Measurements from ENCODE around the gene TSPAN33. TPM values are rescaled to one million over a fixed set of nuclear protein-coding genes. Genes with fewer than 3 reads are reported as not detected.
A peak's percentile ranks its signal among the peaks of the same experiment; 100 is the strongest.

TSPAN33 gene
- total and polyA plus RNA-seq, 2 of the 13 experiments (the other 11 are each of a cell fraction or from before 2014, with no cell fraction given): 15.3 to 16.5 TPM

GRCh38 chr7:129213828-129214227 is 69.3 kb downstream of the TSPAN33 start (continued):
- TF ChIP-seq ZNF891 (CRISPR knock-in tag; IDR thresholded peaks at IDR 0.05): no peak
- no peak for TF ChIP-seq ATF5 (CRISPR knock-in tag; IDR thresholded peaks at IDR 0.05; ENCODE audit: low read depth)
- TF ChIP-seq EZH2 (conservative IDR thresholded peaks at IDR 0.05; ENCODE audit: low read depth, low read length): no peak
- 0 out of 2 replicates have a peak, but pooled peaks have one; percentile 40 for TF ChIP-seq ZBTB7B (CRISPR knock-in tag; IDR thresholded peaks at IDR 0.05)
- no peak for TF ChIP-seq JUNB (CRISPR knock-in tag; IDR thresholded peaks at IDR 0.05; ENCODE audit: borderline replicate concordance)
- TF ChIP-seq THAP11 (CRISPR knock-in tag; IDR thresholded peaks at IDR 0.05): 0 out of 2 replicates have a peak, but pooled peaks have one; percentile 36
- TF ChIP-seq LBX2 (CRISPR knock-in tag; IDR thresholded peaks at IDR 0.05; ENCODE audit: borderline replicate concordance): no peak
- TF ChIP-seq PPARG (CRISPR knock-in tag; conservative IDR thresholded peaks at IDR 0.05): no peak
- TF ChIP-seq ZNF605 (CRISPR knock-in tag; IDR thresholded peaks at IDR 0.05): peak; percentile 70; the same call in 1 of the 2 replicates
- TF ChIP-seq ZNF781 (CRISPR knock-in tag; IDR thresholded peaks at IDR 0.05; ENCODE audit: borderline replicate concordance, not compliant biosample characterization): peak; percentile 19
- TF ChIP-seq CREB3 (CRISPR knock-in tag; IDR thresholded peaks at IDR 0.05): no peak
- no peak for TF ChIP-seq MED13 (CRISPR knock-in tag; IDR thresholded peaks at IDR 0.05)
- TF ChIP-seq ZNF775 (CRISPR knock-in tag; IDR thresholded peaks at IDR 0.05; ENCODE audit: borderline replicate concordance): no peak
- peak; percentile 41; the same call in 1 of the 2 replicates for TF ChIP-seq ZFP91 (CRISPR knock-in tag; IDR thresholded peaks at IDR 0.05; ENCODE audit: borderline replicate concordance)
- no peak for TF ChIP-seq ATF4 (CRISPR knock-in tag; IDR thresholded peaks at IDR 0.05)
- no peak for TF ChIP-seq ATF7-NPFF (CRISPR knock-in tag; IDR thresholded peaks at IDR 0.05; ENCODE audit: low read depth)
- no peak for TF ChIP-seq TCF7 (IDR thresholded peaks at IDR 0.05; ENCODE audit: low read depth)
- no peak for TF ChIP-seq STAT5B (CRISPR knock-in tag; IDR thresholded peaks at IDR 0.05)
- 0 out of 2 replicates have a peak, but pooled peaks have one; percentile 34 for TF ChIP-seq FOXC1 (CRISPR knock-in tag; IDR thresholded peaks at IDR 0.05; ENCODE audit: borderline replicate concordance)
- TF ChIP-seq KLF16 (CRISPR knock-in tag; IDR thresholded peaks at IDR 0.05): no peak
- TF ChIP-seq RFXAP (CRISPR knock-in tag; IDR thresholded peaks at IDR 0.05; ENCODE audit: borderline replicate concordance): peak; percentile 36; the same call in 1 of the 2 replicates
- no peak for TF ChIP-seq ZNF670 (CRISPR knock-in tag; IDR thresholded peaks at IDR 0.05; ENCODE audit: borderline replicate concordance)

All from HepG2 (cell line).